ENCODE data around the gene SLC37A2. TPM values are rescaled to one million over a fixed set of nuclear protein-coding genes. Genes with fewer than 3 reads are reported as not detected.
"Not testable (repeated sequence)": the region's sequence is repeated elsewhere in the genome, so short reads cannot be mapped to it uniquely, and the experiment has no call there.

SLC37A2 gene
- total and polyA plus RNA-seq, 2 experiments from 2014 or later, result 1.7 to 2.6 TPM

DNA sequence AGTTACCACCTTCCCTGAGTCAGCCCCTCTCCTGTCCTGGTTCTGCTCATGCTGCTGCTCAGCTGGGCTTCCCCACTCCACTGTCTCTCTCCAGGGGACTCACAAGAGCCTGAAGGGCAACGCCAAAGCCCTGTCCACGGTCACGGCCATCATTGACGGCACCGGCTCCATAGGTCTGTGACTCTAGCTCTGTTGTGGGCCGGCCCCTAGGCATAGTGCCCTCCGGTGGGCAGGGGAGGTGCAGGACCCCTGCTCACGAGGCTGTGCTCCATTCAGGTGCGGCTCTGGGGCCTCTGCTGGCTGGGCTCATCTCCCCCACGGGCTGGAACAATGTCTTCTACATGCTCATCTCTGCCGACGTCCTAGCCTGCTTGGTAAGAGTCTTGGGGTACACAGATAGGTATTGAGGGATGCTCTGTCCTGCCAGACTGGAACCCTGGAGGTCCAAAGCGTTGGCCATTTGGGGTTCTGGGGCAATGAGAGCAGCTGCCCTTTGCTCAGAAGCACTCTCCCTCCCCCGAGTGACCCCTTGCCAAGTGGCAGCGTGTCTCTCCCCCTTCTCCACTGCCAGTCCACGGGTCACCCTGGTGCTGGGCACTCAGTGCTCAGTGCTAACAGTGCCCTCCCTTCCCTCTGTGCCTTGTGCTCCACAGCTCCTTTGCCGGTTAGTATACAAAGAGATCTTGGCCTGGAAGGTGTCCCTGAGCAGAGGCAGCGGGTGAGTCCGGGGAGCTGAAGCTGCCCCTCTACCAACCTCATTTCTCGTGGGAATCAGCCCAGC is 22.4 kb downstream of the SLC37A2 start:
- in situ Hi-C loops (cut with MboI), result loop anchor here (10.0 kb wide), 1 partner anchor 259 kb away; no protein-coding TSS in a partner anchor
- Histone ChIP-seq H3K36me3 (ENCODE audit: low read depth) (no peaks in the 10 kb centered on the region), H3K4me2 (ENCODE audit: unreplicated experiment) (no peak overlapping the region), H3F3A (ENCODE audit: insufficient read depth) (no peaks in the 10 kb centered on the region), H3K4me1 (ENCODE audit: insufficient read depth) (peaks cover 13% of the 10 kb centered on the region), H3K27me3 (replicated peaks; ENCODE audit: insufficient read depth) (no peaks in the 10 kb centered on the region), H3K79me2 (ENCODE audit: insufficient read depth) (no peaks in the 10 kb centered on the region), H3K9me3 (ENCODE audit: low read depth) (no peaks in the 10 kb centered on the region), H3K9me2 (ENCODE audit: insufficient read depth) (no peaks in the 10 kb centered on the region), H4K20me1 (ENCODE audit: insufficient read depth) (no peaks in the 10 kb centered on the region), H2AFZ (no peak overlapping the region), H3K9ac (no peak overlapping the region), H3K4me3 (no peak overlapping the region), H3K27ac (no peak overlapping the region)
- TF ChIP-seq EZH2phosphoT487 (IDR thresholded peaks at IDR 0.05; ENCODE audit: insufficient read depth, low read depth), result no peak
- TF ChIP-seq EZH2 (IDR thresholded peaks at IDR 0.05; ENCODE audit: insufficient read depth, poor library complexity, severe bottlenecking), result no peak
- 72 to 79% methylated on average over 20 of the region's 20 CpGs for WGBS, 2 experiments (ENCODE audit: low coverage in 1 of 2, low lambda C conversion rate in 2 of 2, missing lambda C conversion rate in 2 of 2)
- no peak for DNase-seq

DNA sequence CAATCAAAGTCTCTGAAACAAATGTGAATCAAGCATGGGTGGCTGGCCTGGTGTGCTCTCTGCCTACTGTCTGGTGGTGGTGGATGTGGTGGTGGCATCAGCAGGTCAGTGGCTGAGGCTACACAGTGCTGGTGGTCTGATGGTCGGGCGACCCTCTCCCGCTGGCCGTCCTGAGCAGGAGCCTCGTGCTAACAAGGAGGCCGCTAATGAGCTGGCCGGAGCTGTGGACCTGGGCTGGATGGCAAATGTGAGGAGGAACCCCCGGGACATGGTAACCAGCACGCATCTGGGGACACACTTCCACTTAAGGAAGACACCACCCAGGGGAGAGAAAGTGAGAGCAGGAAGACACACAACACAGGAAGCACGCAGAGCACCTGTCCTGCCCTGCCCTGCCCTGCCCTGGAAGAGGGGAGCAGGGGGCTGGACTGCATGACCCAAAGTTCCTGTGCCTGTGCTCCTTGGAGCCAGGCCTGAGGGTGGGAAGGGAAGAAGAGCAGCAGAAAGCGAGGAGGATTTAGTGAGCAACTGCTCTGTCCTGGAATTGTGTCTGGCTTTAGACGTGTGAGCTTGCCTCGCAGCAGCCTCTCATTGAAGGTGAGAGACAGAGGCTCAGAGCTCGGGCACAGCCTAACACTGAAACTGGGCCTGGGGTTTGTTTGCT is 23.7 kb downstream of the SLC37A2 start:
- Histone ChIP-seq H3K27ac (no peak overlapping the region), H3K36me3 (ENCODE audit: low read depth) (no peaks in the 10 kb centered on the region), H2AFZ (no peak overlapping the region), H3K9me3 (ENCODE audit: low read depth) (no peaks in the 10 kb centered on the region), H3K4me3 (no peak overlapping the region), H3K9me2 (ENCODE audit: insufficient read depth) (no peaks in the 10 kb centered on the region), H3K4me2 (ENCODE audit: unreplicated experiment) (no peak overlapping the region), H3F3A (ENCODE audit: insufficient read depth) (no peaks in the 10 kb centered on the region), H3K79me2 (ENCODE audit: insufficient read depth) (no peaks in the 10 kb centered on the region), H3K27me3 (replicated peaks; ENCODE audit: insufficient read depth) (no peaks in the 10 kb centered on the region), H4K20me1 (ENCODE audit: insufficient read depth) (no peaks in the 10 kb centered on the region), H3K4me1 (ENCODE audit: insufficient read depth) (peaks cover 25% of the 10 kb centered on the region), H3K9ac (no peak overlapping the region)
- in situ Hi-C loops (cut with MboI), result loop anchor here (10.0 kb wide), 1 partner anchor 258 kb away; no protein-coding TSS in a partner anchor
- 77 to 78% methylated on average over 14 of the region's 14 CpGs for WGBS, 2 experiments (ENCODE audit: low coverage in 1 of 2, low lambda C conversion rate in 2 of 2, missing lambda C conversion rate in 2 of 2)
- TF ChIP-seq EZH2phosphoT487 (IDR thresholded peaks at IDR 0.05; ENCODE audit: insufficient read depth, low read depth) (no peak), EZH2 (IDR thresholded peaks at IDR 0.05; ENCODE audit: insufficient read depth, poor library complexity, severe bottlenecking) (no peak)
- DNase-seq, result no peak

DNA sequence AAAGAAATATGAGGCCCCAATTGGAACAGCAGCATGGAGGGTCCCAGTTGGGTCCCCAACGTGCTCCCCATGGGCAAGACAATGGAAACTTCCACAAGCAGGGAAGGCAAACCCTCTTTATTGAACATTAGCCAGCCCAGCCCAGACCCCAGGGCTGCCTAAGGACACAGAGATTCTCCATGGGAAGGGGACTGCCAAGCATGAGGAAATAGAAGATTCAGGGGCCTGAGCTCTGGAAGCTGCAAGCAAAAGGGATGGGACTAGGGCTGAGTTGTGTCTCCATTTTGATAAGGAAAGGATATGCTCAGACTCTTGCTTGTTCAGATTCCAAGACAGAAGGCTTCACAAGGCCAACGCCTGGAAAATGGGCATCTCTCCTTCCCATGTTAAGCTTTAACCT is 25.0 kb downstream of the SLC37A2 start:
- no peaks in the 10 kb centered on the region for H3K79me2 ChIP-seq (ENCODE audit: insufficient read depth)
- H3K4me1 ChIP-seq (ENCODE audit: insufficient read depth), result peaks cover 21% of the 10 kb centered on the region
- no peak for DNase-seq
- H3K9ac ChIP-seq, result no peak overlapping the region
- H3K9me3 ChIP-seq (ENCODE audit: low read depth), result no peaks in the 10 kb centered on the region
- H3K27ac ChIP-seq, result no peak overlapping the region
- in situ Hi-C loops (cut with MboI), result loop anchor here (10.0 kb wide), 1 partner anchor 257 kb away; no protein-coding TSS in a partner anchor
- no peaks in the 10 kb centered on the region for H3K36me3 ChIP-seq (ENCODE audit: low read depth)
- H3K27me3 ChIP-seq (replicated peaks; ENCODE audit: insufficient read depth), result no peaks in the 10 kb centered on the region
- WGBS, 2 experiments (ENCODE audit: low coverage in 1 of 2, low lambda C conversion rate in 2 of 2, missing lambda C conversion rate in 2 of 2), result 72 to 78% methylated on average over 2 of the region's 2 CpGs
- H3K4me2 ChIP-seq (ENCODE audit: unreplicated experiment), result no peak overlapping the region
- H3K9me2 ChIP-seq (ENCODE audit: insufficient read depth), result no peaks in the 10 kb centered on the region
- no peak overlapping the region for H3K4me3 ChIP-seq
- no peaks in the 10 kb centered on the region for H3F3A ChIP-seq (ENCODE audit: insufficient read depth)
- no peaks in the 10 kb centered on the region for H4K20me1 ChIP-seq (ENCODE audit: insufficient read depth)
- no peak overlapping the region for H2AFZ ChIP-seq
- no peak for TF ChIP-seq EZH2phosphoT487 (IDR thresholded peaks at IDR 0.05; ENCODE audit: insufficient read depth, low read depth)
- no peak for TF ChIP-seq EZH2 (IDR thresholded peaks at IDR 0.05; ENCODE audit: insufficient read depth, poor library complexity, severe bottlenecking)

DNA sequence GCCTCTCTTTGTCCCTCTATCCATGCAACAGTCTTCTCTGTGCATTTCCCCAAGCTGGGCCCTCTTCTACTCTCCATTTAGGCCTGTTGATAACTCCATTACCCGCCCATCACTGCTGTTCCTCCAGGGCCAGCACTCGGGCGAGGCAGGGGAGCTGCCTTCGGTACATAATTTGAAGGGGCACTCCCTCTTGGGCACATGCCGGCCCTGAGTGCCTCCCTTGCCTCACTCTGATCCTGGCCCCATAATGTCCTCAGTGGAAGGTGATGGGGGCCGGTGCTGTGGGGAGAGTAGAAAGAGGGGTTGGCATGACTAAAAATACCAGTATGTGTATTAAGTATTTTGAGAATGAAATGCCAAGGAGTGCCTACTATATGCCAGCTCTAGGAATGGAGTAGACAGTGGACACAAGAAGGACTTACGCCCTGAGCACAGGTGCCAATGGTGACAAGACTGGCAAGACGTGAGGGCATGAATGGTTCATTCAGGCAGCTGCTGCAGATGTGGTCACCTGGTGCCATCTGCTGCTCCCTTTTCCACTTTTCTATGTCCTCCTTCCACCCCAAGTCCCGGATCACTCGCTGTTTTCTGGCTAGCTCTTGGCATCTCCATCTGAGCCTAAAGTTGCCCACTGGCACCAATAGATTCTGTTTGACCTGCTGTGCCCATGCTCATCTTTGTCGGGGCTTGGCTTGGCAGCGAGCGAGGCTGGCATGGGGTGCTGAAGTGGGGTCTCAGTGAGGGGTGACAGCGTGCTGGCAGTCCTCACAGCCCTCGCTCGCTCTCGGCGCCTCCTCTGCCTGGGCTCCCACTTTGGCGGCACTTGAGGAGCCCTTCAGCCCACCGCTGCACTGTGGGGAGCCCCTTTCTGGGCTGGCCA is 25.7 kb downstream of the SLC37A2 start:
- Histone ChIP-seq H3K9me3 (ENCODE audit: low read depth) (no peaks in the 10 kb centered on the region), H3K4me2 (ENCODE audit: unreplicated experiment) (no peak overlapping the region), H2AFZ (no peak overlapping the region), H3F3A (ENCODE audit: insufficient read depth) (no peaks in the 10 kb centered on the region), H3K79me2 (ENCODE audit: insufficient read depth) (no peaks in the 10 kb centered on the region), H4K20me1 (ENCODE audit: insufficient read depth) (no peaks in the 10 kb centered on the region), H3K36me3 (ENCODE audit: low read depth) (no peaks in the 10 kb centered on the region), H3K27ac (no peak overlapping the region), H3K9me2 (ENCODE audit: insufficient read depth) (no peaks in the 10 kb centered on the region), H3K4me3 (no peak overlapping the region), H3K4me1 (ENCODE audit: insufficient read depth) (peaks cover 16% of the 10 kb centered on the region), H3K27me3 (replicated peaks; ENCODE audit: insufficient read depth) (no peaks in the 10 kb centered on the region), H3K9ac (no peak overlapping the region)
- in situ Hi-C loops (cut with MboI), result loop anchor here (10.0 kb wide), 1 partner anchor 256 kb away; no protein-coding TSS in a partner anchor
- no peak for TF ChIP-seq EZH2 (IDR thresholded peaks at IDR 0.05; ENCODE audit: insufficient read depth, poor library complexity, severe bottlenecking)
- TF ChIP-seq EZH2phosphoT487 (IDR thresholded peaks at IDR 0.05; ENCODE audit: insufficient read depth, low read depth), result no peak
- WGBS, 2 experiments (ENCODE audit: low coverage in 1 of 2, low lambda C conversion rate in 2 of 2, missing lambda C conversion rate in 2 of 2), result 81 to 82% methylated on average over 20 of the region's 20 CpGs
- no peak for DNase-seq

DNA sequence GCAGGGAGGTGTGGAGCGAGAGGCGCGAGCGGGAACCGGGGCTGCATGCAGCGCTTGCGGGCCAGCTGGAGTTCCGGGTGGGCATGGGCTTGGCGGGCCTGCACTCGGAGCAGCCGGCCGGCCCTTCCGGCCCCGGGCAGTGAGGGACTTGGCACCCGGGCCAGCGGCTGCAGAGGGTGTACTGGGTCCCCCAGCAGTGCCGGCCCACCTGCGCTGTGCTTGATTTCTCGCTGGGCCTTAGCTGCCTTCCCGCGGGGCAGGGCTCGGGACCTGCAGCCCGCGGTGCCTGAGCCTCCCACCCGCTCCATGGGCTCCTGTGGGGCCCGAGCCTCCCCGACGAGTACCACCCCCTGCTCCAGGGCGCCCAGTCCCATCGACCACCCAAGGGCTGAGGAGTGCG is 26.4 kb downstream of the SLC37A2 start:
- not testable (repeated sequence) for H3K27ac ChIP-seq; H3F3A ChIP-seq (ENCODE audit: insufficient read depth); DNase-seq; H3K4me3 ChIP-seq; H3K9ac ChIP-seq; H3K9me3 ChIP-seq (ENCODE audit: low read depth); H3K36me3 ChIP-seq (ENCODE audit: low read depth); H3K9me2 ChIP-seq (ENCODE audit: insufficient read depth); H3K27me3 ChIP-seq (replicated peaks; ENCODE audit: insufficient read depth); H3K4me2 ChIP-seq (ENCODE audit: unreplicated experiment); H2AFZ ChIP-seq; H3K79me2 ChIP-seq (ENCODE audit: insufficient read depth); H4K20me1 ChIP-seq (ENCODE audit: insufficient read depth)
- H3K4me1 ChIP-seq (ENCODE audit: insufficient read depth), result peaks cover 16% of the 10 kb centered on the region
- in situ Hi-C loops (cut with MboI), result loop anchor here (10.0 kb wide), 1 partner anchor 255 kb away; no protein-coding TSS in a partner anchor
- 90 to 91% methylated on average over 16 to 27 of the region's 31 CpGs for WGBS, 2 experiments (ENCODE audit: low coverage in 1 of 2, low lambda C conversion rate in 2 of 2, missing lambda C conversion rate in 2 of 2)

DNA sequence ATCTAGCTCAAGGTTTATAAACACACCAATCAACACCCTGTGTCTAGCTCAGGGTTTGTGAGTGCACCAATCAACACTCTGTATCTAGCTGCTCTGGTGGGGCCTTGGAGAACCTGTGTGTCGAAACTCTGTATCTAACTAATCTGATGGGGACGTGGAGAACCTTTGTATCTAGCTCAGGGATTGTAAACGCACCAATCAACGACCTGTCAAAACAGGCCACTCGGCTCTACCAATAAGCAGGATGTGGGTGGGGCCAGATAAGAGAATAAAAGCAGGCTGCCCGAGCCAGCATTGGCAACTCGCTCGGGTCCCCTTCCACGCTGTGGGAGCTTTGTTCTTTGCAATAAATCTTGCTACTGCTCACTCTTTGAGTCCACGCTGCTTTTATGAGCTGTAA is 27.0 kb downstream of the SLC37A2 start:
- H3F3A ChIP-seq (ENCODE audit: insufficient read depth); H4K20me1 ChIP-seq (ENCODE audit: insufficient read depth); H3K9ac ChIP-seq; H2AFZ ChIP-seq; H3K27me3 ChIP-seq (replicated peaks; ENCODE audit: insufficient read depth); H3K36me3 ChIP-seq (ENCODE audit: low read depth); DNase-seq; H3K4me3 ChIP-seq; H3K9me2 ChIP-seq (ENCODE audit: insufficient read depth); H3K27ac ChIP-seq; H3K9me3 ChIP-seq (ENCODE audit: low read depth); in situ Hi-C loops (cut with MboI); H3K79me2 ChIP-seq (ENCODE audit: insufficient read depth); H3K4me2 ChIP-seq (ENCODE audit: unreplicated experiment): not testable (repeated sequence)
- H3K4me1 ChIP-seq (ENCODE audit: insufficient read depth), result peaks cover 16% of the 10 kb centered on the region
- WGBS, 2 experiments (ENCODE audit: low coverage in 1 of 2, low lambda C conversion rate in 2 of 2, missing lambda C conversion rate in 2 of 2), result 85 to 87% methylated on average over 10 of the region's 10 CpGs
